Nephron progenitor cell (in vitro differentiated cells): ENCODE results near the gene PCDHGB6.
"Not testable (repeated sequence)": the region's sequence is repeated elsewhere in the genome, so short reads cannot be mapped to it uniquely, and the experiment has no call there.

ENCODE experiments used
- DNase-seq: peaks from one replicate; pipeline ENCODE4 v3.0.0; 2021
- H3K27ac Mint-ChIP-seq: 2 replicates; pipeline ENCODE4 v1.8.0; 2021; ENCODE audit warnings: mild to moderate bottlenecking, moderate library complexity, mixed read lengths
- H3K27me3 Mint-ChIP-seq: 2 replicates; pipeline ENCODE4 v1.8.0; 2021; ENCODE audit warnings: mild to moderate bottlenecking, low read depth, mixed read lengths; ENCODE audit not compliant: poor library complexity
- H3K36me3 Mint-ChIP-seq: 2 replicates; pipeline ENCODE4 v1.8.0; 2021; ENCODE audit warnings: low read depth, mixed read lengths
- H3K4me1 Mint-ChIP-seq: 2 replicates; pipeline ENCODE4 v1.8.0; 2021; ENCODE audit warnings: mixed read lengths
- H3K4me3 Mint-ChIP-seq: 2 replicates; pipeline ENCODE4 v1.8.0; 2021; ENCODE audit warnings: mild to moderate bottlenecking, moderate library complexity, mixed read lengths
- H3K9me3 Mint-ChIP-seq: 2 replicates; pipeline ENCODE4 v1.8.0; 2021; ENCODE audit warnings: mild to moderate bottlenecking, moderate library complexity, mixed read lengths
- CTCF ChIP-seq: fragments of 200-600 bp; sonication (generic); IDR thresholded peaks from 2 replicates; pipeline ENCODE4 v1.5.0; 2021; ENCODE audit warnings: antibody characterized with exemption

Gene PCDHGB6

GRCh38 chr5:141388661-141389060, 19.2 kb upstream of the PCDHGB6 start:
- Mint-ChIP-seq H3K9me3 (peaks cover 96% of the 10 kb centered on the region), H3K27ac (no peak overlapping the region), H3K27me3 (peaks cover 3% of the 10 kb centered on the region), H3K4me1 (no peaks in the 10 kb centered on the region), H3K36me3 (peaks cover 64% of the 10 kb centered on the region), H3K4me3 (no peak overlapping the region)
- no peak for TF ChIP-seq CTCF
- DNase-seq: no peak

DNA sequence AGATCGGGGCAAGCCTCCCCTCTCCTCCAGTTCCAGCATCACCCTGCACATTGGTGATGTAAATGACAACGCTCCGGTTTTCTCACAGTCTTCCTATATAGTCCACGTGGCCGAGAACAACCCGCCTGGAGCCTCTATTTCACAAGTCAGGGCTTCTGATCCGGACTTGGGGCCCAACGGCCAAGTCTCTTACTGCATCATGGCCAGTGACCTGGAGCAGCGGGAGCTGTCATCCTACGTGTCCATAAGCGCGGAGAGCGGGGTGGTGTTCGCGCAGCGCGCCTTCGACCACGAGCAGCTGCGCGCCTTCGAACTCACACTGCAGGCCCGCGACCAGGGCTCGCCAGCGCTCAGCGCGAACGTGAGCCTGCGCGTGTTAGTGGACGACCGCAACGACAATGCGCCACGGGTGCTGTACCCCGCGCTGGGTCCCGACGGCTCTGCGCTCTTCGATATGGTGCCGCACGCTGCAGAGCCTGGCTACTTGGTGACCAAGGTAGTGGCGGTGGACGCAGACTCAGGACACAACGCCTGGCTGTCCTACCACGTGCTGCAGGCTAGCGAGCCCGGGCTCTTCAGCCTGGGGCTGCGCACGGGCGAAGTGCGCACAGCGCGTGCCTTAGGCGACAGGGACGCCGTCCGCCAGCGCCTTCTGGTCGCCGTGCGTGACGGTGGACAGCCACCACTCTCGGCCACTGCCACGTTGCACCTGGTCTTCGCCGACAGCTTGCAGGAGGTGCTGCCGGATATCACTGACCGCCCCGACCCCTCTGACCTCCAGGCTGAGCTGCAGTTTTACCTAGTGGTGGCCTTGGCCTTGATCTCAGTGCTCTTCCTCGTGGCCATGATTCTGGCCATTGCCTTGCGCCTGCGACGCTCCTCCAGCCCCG, 18.4 kb upstream of the PCDHGB6 start:
- no peak for DNase-seq
- Mint-ChIP-seq H3K4me3 (peak overlapping the region; percentile 35), H3K27ac (peak overlapping the region; percentile 72), H3K36me3 (peaks cover 72% of the 10 kb centered on the region), H3K4me1 (no peaks in the 10 kb centered on the region), H3K27me3 (peaks cover 3% of the 10 kb centered on the region), H3K9me3 (peaks cover 96% of the 10 kb centered on the region)
- no peak for TF ChIP-seq CTCF

GRCh38 chr5:141392429-141393198, 15.2 kb upstream of the PCDHGB6 start, which contains the start of gene PCDHGA8:
PCDHGA8 (plus strand) TSS chr5:141392633; CDS start chr5:141392814, 181 bp downstream.
- Mint-ChIP-seq H3K36me3 (peaks cover 80% of the 10 kb centered on the region), H3K27ac (no peak within 1 kb of the TSS), H3K4me3 (no peak within 1 kb of the TSS), H3K9me3 (peaks cover 95% of the 10 kb centered on the region), H3K27me3 (peaks cover 3% of the 10 kb centered on the region), H3K4me1 (no peaks in the 10 kb centered on the region)
- no peak for DNase-seq
- TF ChIP-seq CTCF: no peak

GRCh38 chr5:141393267-141393666, 14.6 kb upstream of the PCDHGB6 start:
- no peak overlapping the region for H3K27ac Mint-ChIP-seq
- peaks cover 3% of the 10 kb centered on the region for H3K27me3 Mint-ChIP-seq
- no peak overlapping the region for H3K4me3 Mint-ChIP-seq
- H3K9me3 Mint-ChIP-seq: peaks cover 94% of the 10 kb centered on the region
- H3K4me1 Mint-ChIP-seq: no peaks in the 10 kb centered on the region
- no peak for TF ChIP-seq CTCF
- DNase-seq: no peak
- H3K36me3 Mint-ChIP-seq: peaks cover 78% of the 10 kb centered on the region

DNA sequence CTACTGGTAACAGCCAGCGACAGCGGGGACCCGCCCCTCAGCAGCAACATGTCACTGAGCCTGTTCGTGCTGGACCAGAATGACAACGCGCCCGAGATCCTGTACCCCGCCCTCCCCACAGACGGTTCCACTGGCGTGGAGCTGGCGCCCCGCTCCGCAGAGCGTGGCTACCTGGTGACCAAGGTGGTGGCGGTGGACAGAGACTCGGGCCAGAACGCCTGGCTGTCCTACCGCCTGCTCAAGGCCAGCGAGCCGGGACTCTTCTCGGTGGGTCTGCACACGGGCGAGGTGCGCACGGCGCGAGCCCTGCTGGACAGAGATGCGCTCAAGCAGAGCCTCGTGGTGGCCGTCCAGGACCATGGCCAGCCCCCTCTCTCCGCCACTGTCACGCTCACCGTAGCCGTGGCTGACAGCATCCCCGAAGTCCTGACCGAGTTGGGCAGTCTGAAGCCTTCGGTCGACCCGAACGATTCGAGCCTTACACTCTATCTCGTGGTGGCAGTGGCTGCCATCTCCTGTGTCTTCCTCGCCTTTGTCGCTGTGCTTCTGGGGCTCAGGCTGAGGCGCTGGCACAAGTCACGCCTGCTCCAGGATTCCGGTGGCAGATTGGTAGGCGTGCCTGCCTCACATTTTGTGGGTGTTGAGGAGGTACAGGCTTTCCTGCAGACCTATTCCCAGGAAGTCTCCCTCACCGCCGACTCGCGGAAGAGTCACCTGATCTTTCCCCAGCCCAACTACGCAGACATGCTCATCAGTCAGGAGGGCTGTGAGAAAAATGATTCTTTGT, 13.2 kb upstream of the PCDHGB6 start:
- not testable (repeated sequence) for DNase-seq, H3K27ac Mint-ChIP-seq, H3K4me1 Mint-ChIP-seq, H3K4me3 Mint-ChIP-seq, H3K27me3 Mint-ChIP-seq
- H3K9me3 Mint-ChIP-seq: peaks cover 94% of the 10 kb centered on the region
- peaks cover 76% of the 10 kb centered on the region for H3K36me3 Mint-ChIP-seq

DNA sequence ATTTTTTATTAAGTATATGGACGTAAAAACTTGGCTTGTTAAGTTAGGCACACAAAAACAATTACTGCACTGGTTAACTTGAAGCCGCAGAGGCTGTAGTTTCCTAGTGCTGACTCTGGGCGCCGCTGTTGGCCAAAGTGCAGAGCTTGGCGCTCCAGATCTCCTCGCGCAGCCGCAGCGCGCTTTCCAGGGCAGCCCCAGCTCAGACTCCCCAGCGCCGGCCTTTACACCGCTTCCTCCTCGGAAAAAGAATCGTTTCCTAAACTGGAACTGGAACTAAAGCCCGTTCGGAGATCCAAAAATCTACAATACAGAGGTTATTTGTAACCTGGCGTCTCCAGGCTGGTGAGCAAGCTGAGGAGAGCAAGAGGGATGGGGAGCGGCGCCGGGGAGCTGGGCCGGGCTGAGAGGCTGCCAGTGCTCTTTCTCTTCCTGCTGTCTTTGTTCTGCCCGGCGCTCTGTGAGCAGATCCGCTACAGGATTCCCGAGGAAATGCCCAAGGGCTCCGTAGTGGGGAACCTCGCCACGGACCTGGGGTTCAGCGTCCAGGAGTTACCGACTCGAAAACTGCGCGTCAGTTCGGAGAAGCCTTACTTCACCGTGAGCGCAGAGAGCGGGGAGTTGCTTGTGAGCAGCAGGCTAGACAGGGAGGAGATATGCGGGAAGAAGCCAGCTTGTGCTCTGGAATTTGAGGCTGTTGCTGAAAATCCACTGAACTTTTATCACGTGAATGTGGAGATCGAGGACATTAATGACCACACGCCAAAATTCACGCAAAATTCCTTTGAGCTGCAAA, 9.9 kb upstream of the PCDHGB6 start, which contains the start of gene PCDHGB5:
Gene PCDHGB5 (plus strand): TSS at position 192 of the 796 bp plus-strand sequence. CDS start 181 bp downstream, at position 373.
- Mint-ChIP-seq H3K36me3 (peaks cover 70% of the 10 kb centered on the region), H3K9me3 (peaks cover 88% of the 10 kb centered on the region)
- not testable (repeated sequence) for H3K4me3 Mint-ChIP-seq, H3K27ac Mint-ChIP-seq, H3K4me1 Mint-ChIP-seq, H3K27me3 Mint-ChIP-seq, DNase-seq
